Head of caudate nucleus (tissue), 42 donors: ENCODE data around the gene CMC2.
A peak's percentile ranks its signal among the peaks of the same experiment; 100 is the strongest.

Experiments used
- DNase-seq, 42 donors: peaks; one replicate each; pipeline versions ENCODE4 v3.0.0 to v3.0.0-alpha.2; 2020 to 2021; ENCODE audit warnings: mixed read lengths in 7 of 42
- intact Hi-C: fragments of 100-400 bp; cut with DNase I; formaldehyde crosslinking; loops from one replicate; pipeline ENCODE4 v1.15.0; 2022

CMC2 gene

DNA sequence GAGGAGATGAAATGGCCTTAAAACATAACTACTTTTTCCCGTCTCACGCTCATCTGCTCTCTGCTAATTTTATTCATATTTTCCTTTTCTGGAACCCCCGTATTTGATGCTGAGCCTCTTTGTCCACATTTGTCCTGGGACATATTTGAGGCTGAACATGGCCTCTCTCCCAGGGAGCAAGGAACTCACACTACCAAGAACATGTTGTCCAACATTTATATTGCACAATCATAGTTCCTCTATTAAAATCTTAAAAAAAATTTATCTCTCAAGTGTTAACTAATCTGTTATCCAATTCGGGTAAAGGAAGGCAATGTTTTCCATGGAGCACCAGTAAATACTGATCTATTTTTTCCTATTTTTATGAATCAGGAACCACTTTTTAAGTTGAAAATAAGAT is 60.2 kb downstream of the CMC2 start:
- DNase-seq: no peak
- intact Hi-C loops: no loop called here

DNA sequence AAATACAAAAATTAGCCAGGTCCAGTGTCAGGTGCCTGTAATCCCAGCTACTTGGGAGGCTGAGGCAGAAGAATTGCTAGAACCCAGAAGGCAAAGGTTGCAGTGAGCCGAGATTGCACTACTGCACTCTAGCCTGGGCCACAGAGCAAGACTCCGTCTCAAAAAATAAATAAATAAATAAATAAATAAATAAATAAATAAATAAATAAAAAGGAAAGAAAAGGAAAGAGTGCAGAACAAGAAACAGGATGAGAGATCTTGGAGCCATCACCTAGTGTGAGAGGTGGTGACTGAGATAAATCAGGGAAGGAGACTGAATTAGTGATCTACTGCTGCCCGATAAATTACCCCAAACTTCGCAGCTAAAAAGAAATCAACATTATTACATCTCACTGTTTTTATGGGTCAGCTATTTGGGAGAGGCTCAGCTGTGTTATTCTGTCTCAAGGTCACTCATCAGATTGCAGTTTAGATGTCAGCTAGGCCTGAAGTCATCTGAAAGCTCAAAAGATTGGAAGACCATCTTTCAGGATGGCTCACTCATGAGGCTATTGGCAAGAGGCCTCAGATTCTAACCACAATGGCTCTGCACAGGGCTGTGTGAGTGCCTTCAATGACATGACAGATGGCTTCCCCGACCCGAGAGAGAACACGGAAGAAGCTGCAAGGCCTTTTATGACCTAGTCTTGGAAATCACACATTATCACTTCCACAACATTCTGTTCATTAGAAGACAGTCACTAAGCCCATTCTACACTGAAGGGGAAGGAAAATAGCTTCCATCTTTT is 66.4 kb downstream of the CMC2 start:
- intact Hi-C loops: no loop called here
- DNase-seq: no peak

DNA sequence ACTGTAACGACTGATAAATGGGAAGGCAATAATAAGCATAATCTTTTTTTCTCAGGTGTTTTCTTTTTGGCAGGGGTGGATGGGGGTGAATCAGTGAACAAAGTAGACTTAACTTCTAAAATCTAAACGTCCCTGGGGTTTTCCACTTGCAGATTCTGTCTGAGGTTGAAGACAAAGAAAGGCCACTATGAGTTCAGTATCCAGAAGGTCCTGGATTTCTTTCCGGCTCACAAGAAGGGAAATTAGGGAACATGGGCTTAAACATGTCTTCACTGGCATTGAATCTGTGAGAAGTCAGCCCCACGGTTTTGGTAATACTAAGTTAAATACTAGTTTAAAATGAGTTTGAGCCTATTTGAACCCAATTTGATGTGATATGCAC is 67.8 kb downstream of the CMC2 start:
- intact Hi-C loops: no loop called here

DNA sequence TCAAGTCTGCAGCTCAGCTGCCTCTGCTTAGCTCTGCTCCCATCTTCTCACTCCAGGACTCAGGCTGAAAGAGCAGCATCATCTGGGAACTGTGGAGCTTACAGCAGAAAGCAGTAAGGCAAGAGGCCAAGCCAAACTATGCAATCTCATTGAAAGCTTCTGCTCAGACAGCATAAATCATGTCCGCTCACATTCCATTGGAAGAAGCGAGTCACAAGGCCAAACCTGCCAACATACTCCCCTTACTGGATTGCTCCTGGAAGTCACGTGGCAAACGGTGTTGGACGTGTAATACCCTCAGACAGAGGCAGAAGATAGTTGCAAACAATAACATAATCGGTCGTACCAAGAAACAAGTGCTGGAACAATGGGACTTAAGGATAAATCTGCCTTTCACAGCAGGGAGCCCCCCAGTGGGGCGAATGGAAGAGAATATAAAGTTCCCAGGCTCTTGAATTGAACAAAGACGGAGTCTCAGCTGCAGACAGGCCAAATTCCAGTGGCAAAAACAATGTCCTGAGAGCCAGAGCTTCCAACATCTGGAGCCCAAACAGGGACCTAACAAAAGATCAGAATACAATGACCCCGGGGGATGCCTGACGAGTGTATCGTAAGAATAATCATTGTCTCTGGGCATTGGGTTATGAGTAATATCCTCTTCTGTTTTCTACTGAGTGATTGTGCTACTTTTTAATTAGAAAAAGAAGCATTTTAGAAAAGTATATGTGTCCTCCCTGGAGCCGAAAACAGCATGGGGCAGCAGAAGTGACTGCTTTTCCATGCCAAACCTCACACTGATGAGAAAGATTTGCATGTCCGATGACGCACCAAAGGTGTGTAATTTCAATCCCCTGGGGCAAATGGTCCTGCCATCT is 68.4 kb downstream of the CMC2 start:
- DNase-seq: no peak
- intact Hi-C loops: no loop called here

More for the DNA sequence above, 67.8 kb downstream of the CMC2 start:
- DNase-seq: no peak

DNA sequence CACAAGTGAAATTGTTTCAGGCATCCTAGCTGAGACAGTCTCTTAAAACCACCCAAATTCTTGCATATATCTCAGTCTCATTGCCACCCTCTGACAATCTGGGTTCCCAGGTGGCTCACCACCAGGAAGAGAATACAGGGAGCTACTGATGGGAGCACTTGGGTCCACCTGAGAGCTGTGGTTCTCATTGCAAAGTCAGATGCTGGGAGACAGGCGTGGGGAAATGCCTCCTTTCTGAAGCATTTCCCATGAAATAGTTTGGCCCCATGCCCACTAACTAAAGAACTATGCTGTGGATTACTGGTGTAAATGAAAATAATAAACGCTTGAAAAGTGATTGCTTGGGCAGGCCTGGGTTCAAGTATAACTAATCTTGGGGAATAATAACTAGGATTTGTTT is 70.3 kb downstream of the CMC2 start:
- no peak for DNase-seq
- intact Hi-C loops: no loop called here

DNA sequence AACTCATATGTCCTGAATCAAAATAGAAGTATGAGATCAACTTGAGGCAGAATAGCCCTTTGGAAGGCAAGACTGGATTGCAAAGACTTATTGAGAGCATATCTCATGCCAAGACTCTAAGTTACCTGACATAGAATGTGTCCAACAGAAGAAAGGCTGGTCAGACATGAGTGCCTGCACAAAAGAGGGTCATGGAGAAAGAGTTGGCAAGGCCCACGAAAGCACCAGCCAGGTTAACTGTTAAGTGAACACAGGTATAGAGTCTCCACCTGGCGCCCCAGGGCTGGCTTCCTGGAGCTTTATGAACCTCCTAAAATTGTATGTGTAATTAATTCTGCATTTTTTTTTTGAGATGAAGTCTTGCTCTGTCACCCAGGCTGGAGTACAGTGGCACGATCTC is 71.0 kb downstream of the CMC2 start:
- no peak for DNase-seq
- intact Hi-C loops: no loop called here

DNA sequence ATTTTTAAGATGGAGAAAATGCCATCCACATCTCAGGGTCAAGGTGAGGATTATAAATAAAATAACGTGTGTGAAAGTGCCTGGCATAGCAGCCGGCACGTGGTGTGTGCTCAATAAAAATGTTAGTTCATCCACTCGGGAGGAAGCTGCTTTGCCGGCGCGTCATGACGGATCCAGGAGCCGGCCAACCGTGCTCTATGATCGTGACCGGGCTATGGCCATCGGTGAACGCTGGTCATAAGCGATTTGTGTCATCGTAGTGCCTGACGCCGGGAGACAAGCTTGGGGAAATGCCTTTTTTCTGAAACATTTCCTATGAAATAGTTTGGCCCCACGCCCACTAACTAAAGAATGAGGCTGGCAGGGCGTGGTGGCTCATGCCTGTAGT is 74.0 kb downstream of the CMC2 start:
- intact Hi-C loops: no loop called here
- DNase-seq: peak in 24 of 42 donors; percentile 2 to 55 (median 18)

DNA sequence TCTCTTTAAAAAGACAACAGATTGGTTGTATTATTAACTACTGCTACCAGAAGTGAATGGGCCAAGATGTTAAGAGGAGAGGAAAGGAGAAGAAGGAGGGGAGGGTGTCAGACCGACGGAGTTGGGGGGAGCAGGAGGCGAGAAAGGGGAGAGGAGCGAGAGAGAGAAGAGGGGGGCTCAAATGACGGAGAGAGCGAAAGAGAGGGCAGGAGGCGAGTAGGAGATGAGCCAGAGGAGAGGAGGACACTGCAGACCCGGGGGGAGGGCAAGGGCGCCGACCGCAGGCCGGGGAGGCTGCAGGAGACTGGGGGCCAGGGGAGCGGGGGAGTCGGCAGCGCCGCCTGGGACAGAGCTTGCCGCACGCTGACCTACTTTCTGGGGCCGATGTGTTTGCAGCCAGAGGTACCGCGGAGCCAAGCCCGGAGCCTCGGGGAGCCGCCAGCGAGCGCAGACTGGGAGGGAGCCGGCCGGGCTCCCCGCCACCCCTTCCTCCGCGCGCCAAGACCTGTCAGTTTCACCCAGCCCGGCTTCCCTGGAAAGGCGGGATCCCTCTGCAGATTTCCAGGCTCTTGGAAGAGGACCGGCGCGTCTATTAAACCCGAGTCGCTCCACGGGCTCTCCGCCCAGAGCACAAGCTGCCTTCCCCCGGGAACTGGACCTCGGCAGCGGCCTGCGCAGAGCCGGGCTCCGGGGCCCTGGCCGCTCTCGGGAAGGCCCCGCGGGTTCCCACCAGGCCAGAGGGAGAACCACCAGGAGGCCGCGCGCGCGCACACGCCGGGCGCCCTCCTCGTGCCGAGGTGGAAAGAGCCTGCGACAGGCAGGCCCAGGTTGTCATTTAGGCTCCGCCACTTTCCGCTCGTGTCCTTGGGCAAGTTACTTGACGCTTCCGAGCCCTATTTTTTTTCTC is 74.6 kb downstream of the CMC2 start:
- intact Hi-C loops: no loop called here
- peak; percentile 20 to 85 (median 68) for DNase-seq

DNA sequence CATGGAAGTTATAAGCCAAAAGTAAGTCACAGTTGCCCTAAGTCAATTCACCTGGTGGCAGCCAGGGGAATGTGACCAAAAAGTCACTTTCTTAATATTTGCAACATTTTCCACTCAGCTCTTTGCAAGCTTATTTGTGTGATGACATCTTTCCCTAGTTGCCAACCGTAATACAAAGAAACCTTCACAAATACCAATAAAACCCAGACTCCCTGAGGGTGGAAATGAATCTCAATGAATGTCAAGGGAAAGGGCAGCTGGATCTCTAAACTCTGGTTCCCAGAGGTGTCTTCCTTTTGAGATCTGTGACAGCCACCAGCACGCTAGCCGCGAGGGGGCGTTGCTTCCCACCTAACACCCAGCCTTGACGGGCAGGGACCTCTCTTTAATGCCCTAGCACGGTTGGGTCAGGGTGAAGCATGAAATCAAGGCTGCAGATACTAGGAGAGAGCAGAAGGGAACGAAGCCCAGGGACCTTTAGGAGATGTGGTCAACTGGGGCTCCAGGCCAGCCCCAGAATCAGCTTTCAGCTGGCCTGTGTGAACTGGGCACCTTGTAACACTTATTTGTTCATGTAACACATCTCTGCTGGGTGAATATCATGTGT is 82.2 kb downstream of the CMC2 start:
- peak in 38 of 42 donors; percentile 6 to 82 (median 47) for DNase-seq
- intact Hi-C loops: no loop called here

DNA sequence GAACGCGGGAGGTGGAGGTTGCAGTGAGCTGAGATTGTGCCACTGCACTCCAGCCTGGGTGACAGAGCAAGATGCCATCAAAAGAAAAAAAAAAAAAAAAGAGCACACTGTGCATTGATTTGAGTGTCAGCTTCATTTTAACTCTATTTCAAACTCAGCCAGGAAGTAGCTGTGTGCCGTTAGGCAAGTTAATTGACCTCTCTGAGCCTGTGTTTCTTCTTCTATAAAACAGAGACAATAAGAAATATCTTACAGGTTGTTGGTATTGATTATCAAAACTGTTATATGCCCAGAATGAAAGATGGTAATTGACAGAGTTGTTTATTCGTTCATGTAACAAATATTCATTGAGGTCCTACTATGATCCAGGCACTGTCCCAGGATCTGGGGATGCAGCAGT is 83.3 kb downstream of the CMC2 start:
- DNase-seq: no peak
- intact Hi-C loops: no loop called here
